Fibroblast of skin of left quadriceps (primary cell): ENCODE data around the gene SV2C.
"Not testable (repeated sequence)": the region's sequence is repeated elsewhere in the genome, so short reads cannot be mapped to it uniquely, and the experiment has no call there.

ENCODE experiments used
- DNase-seq, 2 experiments: peaks; one replicate each; pipeline ENCODE4 v3.0.0-alpha.2; 2013; ENCODE audit warnings: low read depth in 2 of 2

The SV2C gene

GRCh38 chr5:76337953-76338451, 254.8 kb downstream of the SV2C start:
- peak; percentile 25 to 33 for DNase-seq

GRCh38 chr5:76339919-76340318, 256.7 kb downstream of the SV2C start:
- no peak for DNase-seq

GRCh38 chr5:76341651-76342334, 258.6 kb downstream of the SV2C start:
- DNase-seq = no peak

- DNase-seq = no peak
Measured at GRCh38 chr5:76342474-76342873, 259.3 kb downstream of the SV2C start.

GRCh38 chr5:76345582-76345981, 262.4 kb downstream of the SV2C start:
- DNase-seq = no peak

- no peak for DNase-seq
Measured at GRCh38 chr5:76351176-76351575, 268.0 kb downstream of the SV2C start.

GRCh38 chr5:76351577-76351976, 268.4 kb downstream of the SV2C start:
- no peak for DNase-seq

- DNase-seq = no peak
Measured at GRCh38 chr5:76356887-76357286, 273.7 kb downstream of the SV2C start.

GRCh38 chr5:76363352-76364225, 280.4 kb downstream of the SV2C start:
- DNase-seq = no peak

- no peak for DNase-seq
Measured at GRCh38 chr5:76364226-76364589, 281.0 kb downstream of the SV2C start.

GRCh38 chr5:76365561-76365960, 282.4 kb downstream of the SV2C start:
- DNase-seq = no peak

GRCh38 chr5:76366596-76366995, 283.4 kb downstream of the SV2C start:
- DNase-seq = no peak

- DNase-seq = no peak
Measured at GRCh38 chr5:76367623-76368371, 284.6 kb downstream of the SV2C start.

GRCh38 chr5:76368941-76369340, 285.8 kb downstream of the SV2C start:
- no peak for DNase-seq

- DNase-seq = not testable (repeated sequence)
Measured at GRCh38 chr5:76369668-76370067, 286.5 kb downstream of the SV2C start.

GRCh38 chr5:76371960-76372322, 288.8 kb downstream of the SV2C start:
- no peak for DNase-seq

- DNase-seq = peak; percentile 84 to 86
Measured at GRCh38 chr5:76372323-76373054, 289.3 kb downstream of the SV2C start.

- no peak for DNase-seq
Measured at GRCh38 chr5:76376148-76376865, 293.1 kb downstream of the SV2C start.

- DNase-seq = no peak
Measured at GRCh38 chr5:76376866-76377230, 293.7 kb downstream of the SV2C start.

GRCh38 chr5:76378355-76378754, 295.2 kb downstream of the SV2C start:
- DNase-seq = no peak

- no peak for DNase-seq
Measured at GRCh38 chr5:76379316-76379715, 296.1 kb downstream of the SV2C start.
